Measurements from ENCODE around the gene NUDCD2. TPM values are rescaled to one million over a fixed set of nuclear protein-coding genes. Genes with fewer than 3 reads are reported as not detected.

The NUDCD2 gene
- 10 to 100 TPM; 36.9 to 48.6 (median 42.7) TPM for polyA plus RNA-seq (ENCODE audit: low read depth in 6 of 6)

DNA sequence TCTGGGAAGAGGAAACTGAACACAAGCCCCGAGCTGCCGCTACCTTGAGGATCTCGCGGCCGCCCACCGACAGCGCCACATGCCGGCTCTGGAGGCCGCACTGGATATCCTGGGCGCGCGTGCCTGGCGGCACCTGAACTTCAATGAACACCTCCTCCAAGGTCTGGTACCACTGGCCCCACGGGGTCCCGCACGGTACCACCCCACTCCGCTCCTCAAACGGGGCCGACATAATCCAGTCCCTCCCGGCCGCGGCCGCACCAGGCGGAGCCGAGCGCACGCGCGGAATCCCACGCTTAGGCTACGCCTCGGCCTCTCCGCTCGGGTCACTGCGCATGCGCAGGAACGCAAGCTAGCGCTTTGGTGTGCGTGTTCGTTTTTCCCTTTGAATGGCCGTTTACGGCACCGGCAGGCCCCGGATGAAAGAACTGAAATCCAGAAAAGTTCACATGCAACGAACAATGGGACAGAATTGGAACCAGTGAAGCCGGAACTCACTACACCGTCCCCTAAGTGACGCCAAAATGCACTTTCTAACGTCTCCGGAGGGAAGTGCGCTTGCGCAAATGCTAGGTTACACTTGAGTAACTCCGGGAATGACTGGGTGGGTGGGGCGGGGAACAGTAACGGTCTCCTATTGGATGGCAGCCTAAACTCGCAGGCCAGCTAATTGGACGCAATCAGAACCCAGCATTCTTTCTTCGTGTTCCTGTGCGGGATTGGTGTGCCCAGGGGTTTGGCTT lies at the start of gene NUDCD2:
Gene NUDCD2 (minus strand): TSS at position 284 of the 743 bp plus-strand sequence. CDS start 52 bp downstream, at position 232.
- ATAC-seq (ENCODE audit: low read depth in 2 of 2) = peak; percentile 79 to 82
- Mint-ChIP-seq H3K27ac (peak within 1 kb of the TSS; percentile 97 to 99 (median 99)), H3K4me1 (peaks cover 19 to 29% (median 25%) of the 10 kb centered on the region in 3 donors), H3K27me3 (no peaks in the 10 kb centered on the region), H3K9me3 (no peaks in the 10 kb centered on the region), H3K4me3 (peak within 1 kb of the TSS; percentile 93 to 99 (median 98)), H3K36me3 (peaks cover 8 to 11% of the 10 kb centered on the region in 2 donors)
- peak; percentile 96 for DNase-seq

DNA sequence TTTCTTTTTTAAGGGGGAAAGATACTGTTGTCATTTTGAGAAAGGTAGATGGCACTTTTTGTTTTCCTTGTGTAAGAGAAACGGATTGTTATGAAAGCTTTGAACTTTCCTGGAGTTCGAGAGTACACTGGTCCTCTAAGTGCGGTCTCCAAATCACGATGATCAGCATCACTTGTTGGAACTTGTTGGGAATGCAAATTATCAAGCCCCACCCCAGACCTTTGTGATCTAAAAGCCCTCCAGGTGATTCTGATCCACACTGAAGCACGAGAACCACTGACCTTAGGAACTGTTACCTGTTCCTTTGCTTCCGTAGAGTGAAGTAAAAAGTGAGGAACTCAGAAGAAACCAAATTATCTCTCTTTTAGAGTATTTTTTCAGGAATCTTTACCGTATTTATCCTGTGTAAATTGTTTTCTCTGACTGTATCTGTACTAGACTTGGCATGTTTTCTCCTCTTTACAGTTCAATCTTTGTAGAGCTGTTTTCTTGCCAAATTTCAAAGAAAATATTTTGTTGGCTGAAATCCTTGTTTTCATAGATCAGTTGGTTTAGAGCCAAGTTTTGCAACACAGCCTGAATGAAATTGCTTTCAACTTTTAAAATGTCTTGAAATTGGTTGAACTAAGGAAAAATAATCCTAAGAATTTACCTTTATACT lies 49.5 kb upstream of the NUDCD2 start:
- no peak for DNase-seq
- Mint-ChIP-seq H3K27ac (peak overlapping the region; percentile 90 to 97 (median 94)), H3K27me3 (no peaks in the 10 kb centered on the region), H3K9me3 (no peaks in the 10 kb centered on the region), H3K4me1 (peaks cover 32 to 59% (median 55%) of the 10 kb centered on the region in 3 donors), H3K4me3 (peak overlapping the region; percentile 69 to 99 (median 86)), H3K36me3 (no peaks in the 10 kb centered on the region)
- ATAC-seq (ENCODE audit: low read depth in 2 of 2) = no peak

DNA sequence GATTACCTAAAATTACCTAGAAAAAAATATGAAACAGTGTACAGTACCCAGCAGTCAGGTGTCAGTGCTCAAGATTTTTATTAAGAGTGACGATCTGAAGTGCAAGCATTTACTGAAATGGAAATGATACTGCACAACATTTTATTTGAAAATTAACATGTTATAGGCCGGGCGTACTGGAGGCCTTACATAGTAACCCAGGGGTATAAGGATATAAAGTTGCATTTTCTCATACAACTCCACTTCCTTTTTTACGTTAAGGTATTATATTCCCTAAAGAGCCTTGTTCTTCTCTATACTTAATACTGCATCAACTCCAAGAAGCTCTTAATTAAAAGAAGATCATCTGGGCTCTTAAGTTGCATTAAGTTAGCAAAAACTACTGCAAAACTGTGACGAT lies 48.9 kb upstream of the NUDCD2 start:
- Mint-ChIP-seq H3K36me3 (no peaks in the 10 kb centered on the region), H3K9me3 (no peaks in the 10 kb centered on the region), H3K27ac (peak overlapping the region; percentile 90 to 97 (median 94)), H3K27me3 (no peaks in the 10 kb centered on the region), H3K4me3 (peak overlapping the region; percentile 69 to 99 (median 86)), H3K4me1 (peaks cover 39 to 61% (median 59%) of the 10 kb centered on the region in 3 donors)
- no peak for DNase-seq
- ATAC-seq (ENCODE audit: low read depth in 2 of 2) = no peak

GRCh38 chr5:163506726-163507125 lies 46.8 kb upstream of the NUDCD2 start:
- H3K27me3 Mint-ChIP-seq = no peaks in the 10 kb centered on the region
- ATAC-seq (ENCODE audit: low read depth in 2 of 2) = no peak
- H3K36me3 Mint-ChIP-seq = no peaks in the 10 kb centered on the region

GRCh38 chr5:163506095-163506457 lies 46.2 kb upstream of the NUDCD2 start:
- Mint-ChIP-seq H3K27me3 (no peaks in the 10 kb centered on the region), H3K4me1 (peaks cover 45 to 54% (median 52%) of the 10 kb centered on the region in 3 donors), H3K36me3 (no peaks in the 10 kb centered on the region), H3K4me3 (peak overlapping the region; percentile 91 to 99 (median 98)), H3K9me3 (no peaks in the 10 kb centered on the region), H3K27ac (peak overlapping the region; percentile 97 to 100 (median 99))
- ATAC-seq (ENCODE audit: low read depth in 2 of 2) = peak; percentile 7 to 11
- DNase-seq = no peak

More at GRCh38 chr5:163506726-163507125, 46.8 kb upstream of the NUDCD2 start:
- Mint-ChIP-seq H3K9me3 (no peaks in the 10 kb centered on the region), H3K4me3 (peak overlapping the region; percentile 91 to 99 (median 98)), H3K27ac (peak overlapping the region; percentile 97 to 100 (median 99)), H3K4me1 (peaks cover 46 to 56% (median 53%) of the 10 kb centered on the region in 3 donors)
- no peak for DNase-seq

DNA sequence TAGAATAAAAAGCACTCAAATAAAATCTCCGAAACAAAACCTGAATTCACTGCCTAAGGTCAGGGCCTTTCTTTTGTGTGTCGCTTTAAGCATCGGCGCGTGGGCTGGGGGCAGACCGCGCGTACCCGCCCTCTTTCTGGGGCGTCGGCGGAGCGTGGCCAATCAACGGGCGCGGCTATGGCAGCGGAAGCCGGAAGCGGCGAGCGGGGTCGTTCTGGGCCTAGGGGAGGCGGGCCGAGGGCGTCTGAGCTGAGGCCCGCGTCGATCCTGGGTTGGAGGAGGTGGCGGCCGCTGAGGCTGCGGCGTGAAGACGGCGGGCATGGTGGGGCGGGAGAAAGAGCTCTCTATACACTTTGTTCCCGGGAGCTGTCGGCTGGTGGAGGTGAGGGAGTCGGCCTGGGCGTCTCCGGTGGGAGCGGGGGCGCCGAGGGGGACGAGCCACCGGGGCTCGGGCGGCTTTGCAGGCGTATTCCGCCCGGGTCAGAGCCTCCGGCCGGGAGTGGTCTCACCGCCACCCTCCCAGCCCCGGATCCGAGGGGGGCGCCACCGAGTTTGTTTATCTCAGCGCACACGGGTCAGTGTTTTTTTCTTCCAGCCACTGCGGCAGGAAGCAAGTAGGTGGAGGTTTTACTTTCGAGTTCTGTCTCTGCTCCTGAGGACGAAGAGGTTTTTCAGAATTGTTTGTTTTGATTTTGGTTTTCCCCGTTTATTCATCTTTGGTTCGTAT lies 45.6 kb upstream of the NUDCD2 start, which contains the start of gene MAT2B:
Gene MAT2B (plus strand): TSS at position 252 of the 727 bp plus-strand sequence. CDS start 68 bp downstream, at position 320.
- peaks cover 42 to 49% (median 48%) of the 10 kb centered on the region in 3 donors for H3K4me1 Mint-ChIP-seq

DNA sequence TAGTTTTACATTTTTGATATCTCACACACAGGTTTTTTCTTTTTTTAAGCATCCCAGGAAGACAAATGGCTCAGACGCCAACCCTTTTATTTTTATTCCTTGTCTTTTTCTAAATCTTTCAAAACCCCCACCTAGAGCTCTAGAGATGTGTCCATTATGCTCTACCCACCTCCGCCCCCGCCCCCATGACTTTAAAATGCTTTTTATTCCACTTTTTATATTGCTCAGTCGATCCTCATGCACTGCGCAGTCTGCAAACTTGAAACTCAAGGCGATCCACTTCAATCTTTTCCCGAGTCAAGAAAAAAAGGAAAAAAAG lies 45.1 kb upstream of the NUDCD2 start:
- DNase-seq (no peak), ATAC-seq (ENCODE audit: low read depth in 2 of 2) (no peak)
- Mint-ChIP-seq H3K9me3 (no peaks in the 10 kb centered on the region), H3K4me1 (peaks cover 42 to 45% (median 44%) of the 10 kb centered on the region in 3 donors), H3K27me3 (no peaks in the 10 kb centered on the region), H3K36me3 (no peaks in the 10 kb centered on the region), H3K4me3 (peak overlapping the region; percentile 91 to 99 (median 98)), H3K27ac (peak overlapping the region; percentile 97 to 100 (median 99))

More for the DNA sequence above, 45.6 kb upstream of the NUDCD2 start, which contains the start of gene MAT2B:
- Mint-ChIP-seq H3K4me3 (peak within 1 kb of the TSS; percentile 91 to 99 (median 98)), H3K36me3 (no peaks in the 10 kb centered on the region), H3K9me3 (no peaks in the 10 kb centered on the region), H3K27me3 (no peaks in the 10 kb centered on the region), H3K27ac (peak within 1 kb of the TSS; percentile 97 to 100 (median 99))
- ATAC-seq (ENCODE audit: low read depth in 2 of 2) (peak; percentile 86), DNase-seq (peak; percentile 96)

DNA sequence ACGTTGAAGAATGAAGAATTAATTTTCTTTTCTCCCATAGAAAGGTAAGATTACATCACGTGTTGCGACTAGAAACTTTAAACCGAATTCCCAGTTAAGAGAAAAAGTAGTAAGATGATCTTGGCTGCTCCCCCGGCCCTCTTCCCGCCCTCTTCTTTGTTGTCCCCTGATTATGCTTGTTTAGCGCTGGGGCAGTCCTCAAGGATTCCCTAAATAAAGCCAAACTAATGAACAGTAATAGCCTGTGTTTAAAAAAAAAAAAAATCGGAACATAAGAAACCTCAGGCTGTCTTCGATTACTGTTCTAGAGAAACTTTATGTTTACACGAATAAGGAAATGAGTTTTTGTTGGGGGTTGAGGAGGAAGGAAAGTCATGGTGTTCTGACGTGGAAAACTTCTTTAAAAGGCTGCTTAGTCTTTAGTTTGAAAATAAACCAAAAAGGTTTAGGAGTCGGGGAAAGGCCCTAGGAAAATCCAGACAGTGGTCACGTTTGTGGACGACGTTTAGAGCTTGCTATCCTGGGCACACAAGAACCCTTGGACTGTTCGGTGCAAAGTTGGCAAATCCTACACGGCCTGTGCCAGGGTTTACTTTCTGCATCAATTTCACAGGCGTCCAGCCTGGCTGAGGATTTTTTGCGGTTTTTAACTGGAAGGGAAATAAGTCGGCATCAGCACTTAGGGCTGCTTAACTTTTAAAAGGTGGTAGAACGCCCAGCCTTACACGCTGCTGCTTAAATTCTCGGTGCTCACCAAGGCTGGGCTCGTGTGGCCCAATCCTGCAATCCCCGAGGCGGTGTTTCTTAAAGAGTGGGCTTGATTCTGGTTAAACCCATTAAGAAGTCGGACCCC lies 44.4 kb upstream of the NUDCD2 start:
- Mint-ChIP-seq H3K27me3 (no peaks in the 10 kb centered on the region), H3K9me3 (no peaks in the 10 kb centered on the region), H3K27ac (peak overlapping the region; percentile 97 to 100 (median 99)), H3K4me3 (peak overlapping the region; percentile 91 to 99 (median 98)), H3K4me1 (peaks cover 38 to 43% (median 41%) of the 10 kb centered on the region in 3 donors), H3K36me3 (no peaks in the 10 kb centered on the region)
- DNase-seq = peak; percentile 31
- no peak for ATAC-seq (ENCODE audit: low read depth in 2 of 2)

GRCh38 chr5:163503106-163504078 lies 43.5 kb upstream of the NUDCD2 start:
- ATAC-seq (ENCODE audit: low read depth in 2 of 2) (no peak), DNase-seq (peak; percentile 21)
- H3K36me3 Mint-ChIP-seq = no peaks in the 10 kb centered on the region
- H3K27me3 Mint-ChIP-seq = no peaks in the 10 kb centered on the region
- H3K27ac Mint-ChIP-seq = peak overlapping the region; percentile 97 to 100 (median 99)
- H3K4me3 Mint-ChIP-seq = peak overlapping the region; percentile 91 to 99 (median 98)
- no peaks in the 10 kb centered on the region for H3K9me3 Mint-ChIP-seq
- peaks cover 29 to 34% (median 33%) of the 10 kb centered on the region in 3 donors for H3K4me1 Mint-ChIP-seq

DNA sequence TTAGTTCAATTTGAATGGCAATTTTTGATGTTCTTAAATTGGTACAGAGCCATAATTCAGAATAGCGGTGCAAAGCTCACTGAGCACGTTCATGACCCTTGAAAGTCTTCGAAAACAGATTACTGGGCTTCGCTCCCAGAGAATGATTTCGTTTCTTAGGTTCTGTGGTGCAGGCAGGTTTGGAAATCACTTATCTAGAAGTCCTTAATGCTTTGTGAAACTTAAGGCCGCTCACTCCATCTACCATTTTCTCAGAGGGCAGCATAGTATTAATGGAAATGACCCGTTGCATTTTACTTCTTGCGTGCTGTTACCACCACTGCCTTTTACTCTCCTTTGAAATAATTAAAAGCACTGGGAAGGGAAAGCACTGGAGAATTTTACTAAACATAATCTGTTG lies 42.6 kb upstream of the NUDCD2 start:
- H3K27ac Mint-ChIP-seq = peak overlapping the region in 2 of 6 donors; percentile 97 to 99
- H3K9me3 Mint-ChIP-seq = no peaks in the 10 kb centered on the region
- H3K27me3 Mint-ChIP-seq = no peaks in the 10 kb centered on the region
- peaks cover 20 to 33% (median 25%) of the 10 kb centered on the region in 3 donors for H3K4me1 Mint-ChIP-seq
- DNase-seq (no peak), ATAC-seq (ENCODE audit: low read depth in 2 of 2) (no peak)
- H3K36me3 Mint-ChIP-seq = no peaks in the 10 kb centered on the region
- H3K4me3 Mint-ChIP-seq = peak overlapping the region in 7 of 8 donors; percentile 91 to 99 (median 97)

- Mint-ChIP-seq H3K36me3 (no peaks in the 10 kb centered on the region), H3K9me3 (no peaks in the 10 kb centered on the region), H3K27ac (no peak overlapping the region), H3K4me3 (no peak overlapping the region), H3K4me1 (peaks cover 8 to 11% (median 10%) of the 10 kb centered on the region in 3 donors), H3K27me3 (no peaks in the 10 kb centered on the region)
- DNase-seq (no peak), ATAC-seq (ENCODE audit: low read depth in 2 of 2) (no peak)
Measured at GRCh38 chr5:163498886-163499285, 39.0 kb upstream of the NUDCD2 start.

Data from naive B cell (primary cell).